ENCODE data around the gene GABARAP. TPM values are rescaled to one million over a fixed set of nuclear protein-coding genes. Genes with fewer than 3 reads are reported as not detected.

Gene GABARAP
- polyA plus RNA-seq, 1 experiment, result 984 TPM

- H3K9me3 ChIP-seq (ENCODE audit: control insufficient read depth, insufficient read depth, low read length), result no peaks in the 10 kb centered on the region; the same call in 1 of the 2 replicates
- POLR2A ChIA-PET, result interaction anchor here (1.9 to 4.2 kb wide), 5 partner anchors 12 to 75 kb away, joined by 8 to 42 read pairs (median 10); partner anchors contain the start of genes CTDNEP1, DVL2, ELP5 and GABARAP
- no peak for DNase-seq (ENCODE audit: low read depth, low spot score)
- CTCF ChIA-PET, result interaction anchor here (0.9 to 2.0 kb wide), 4 partner anchors 11 to 75 kb away, joined by 3 to 9 read pairs (median 4); no protein-coding TSS in a partner anchor
- H3K4me3 ChIP-seq (ENCODE audit: low read depth, low read length), result peak overlapping the region; percentile 86
- H3K27ac ChIP-seq (ENCODE audit: low read depth, low read length), result peak overlapping the region; percentile 11
- no peaks in the 10 kb centered on the region for H3K27me3 ChIP-seq (ENCODE audit: control insufficient read depth, insufficient read depth, low read length)
- TF ChIP-seq, protein P1, sequence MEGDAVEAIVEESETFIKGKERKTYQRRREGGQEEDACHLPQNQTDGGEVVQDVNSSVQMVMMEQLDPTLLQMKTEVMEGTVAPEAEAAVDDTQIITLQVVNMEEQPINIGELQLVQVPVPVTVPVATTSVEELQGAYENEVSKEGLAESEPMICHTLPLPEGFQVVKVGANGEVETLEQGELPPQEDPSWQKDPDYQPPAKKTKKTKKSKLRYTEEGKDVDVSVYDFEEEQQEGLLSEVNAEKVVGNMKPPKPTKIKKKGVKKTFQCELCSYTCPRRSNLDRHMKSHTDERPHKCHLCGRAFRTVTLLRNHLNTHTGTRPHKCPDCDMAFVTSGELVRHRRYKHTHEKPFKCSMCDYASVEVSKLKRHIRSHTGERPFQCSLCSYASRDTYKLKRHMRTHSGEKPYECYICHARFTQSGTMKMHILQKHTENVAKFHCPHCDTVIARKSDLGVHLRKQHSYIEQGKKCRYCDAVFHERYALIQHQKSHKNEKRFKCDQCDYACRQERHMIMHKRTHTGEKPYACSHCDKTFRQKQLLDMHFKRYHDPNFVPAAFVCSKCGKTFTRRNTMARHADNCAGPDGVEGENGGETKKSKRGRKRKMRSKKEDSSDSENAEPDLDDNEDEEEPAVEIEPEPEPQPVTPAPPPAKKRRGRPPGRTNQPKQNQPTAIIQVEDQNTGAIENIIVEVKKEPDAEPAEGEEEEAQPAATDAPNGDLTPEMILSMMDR (IDR thresholded peaks at IDR 0.05; ENCODE audit: low read depth, low read length), result no peak
Measured at GRCh38 chr17:7221278-7222092, 20.8 kb downstream of the GABARAP start.

DNA sequence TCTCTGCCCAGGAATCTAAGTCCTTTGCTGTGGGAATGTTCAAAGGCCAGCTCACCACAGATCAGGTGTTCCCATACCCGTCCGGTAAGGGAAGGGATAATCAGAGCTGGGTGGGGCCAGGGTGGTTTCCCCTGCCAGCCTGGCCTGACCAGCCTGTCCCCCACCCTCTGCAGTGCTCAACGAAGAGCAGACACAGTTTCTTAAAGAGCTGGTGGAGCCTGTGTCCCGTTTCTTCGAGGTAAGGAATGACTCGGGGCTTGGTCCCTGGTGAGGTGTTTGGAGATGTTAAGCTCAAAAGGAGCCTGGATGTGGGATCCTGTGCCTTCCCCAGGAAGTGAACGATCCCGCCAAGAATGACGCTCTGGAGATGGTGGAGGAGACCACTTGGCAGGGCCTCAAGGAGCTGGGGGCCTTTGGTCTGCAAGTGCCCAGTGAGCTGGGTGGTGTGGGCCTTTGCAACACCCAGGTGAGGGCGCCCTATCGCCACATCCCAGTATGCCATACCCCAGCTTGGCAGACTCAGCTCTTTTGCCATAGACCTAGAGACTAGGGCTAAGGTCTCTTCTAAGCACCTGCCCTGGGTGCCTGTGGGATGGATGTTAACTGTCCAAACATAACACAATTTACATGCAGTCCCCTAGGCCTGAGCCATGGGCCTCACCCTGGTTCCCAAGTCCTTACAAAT, 21.5 kb downstream of the GABARAP start:
- POLR2A ChIA-PET, result interaction anchor here (1.8 to 4.2 kb wide), 6 partner anchors 13 to 175 kb away, joined by 8 to 42 read pairs (median 10); partner anchors contain the start of genes CTDNEP1, DVL2, ELP5 and GABARAP
- TF ChIP-seq, protein P1 (IDR thresholded peaks at IDR 0.05; ENCODE audit: low read depth, low read length), result peak; percentile 35

DNA sequence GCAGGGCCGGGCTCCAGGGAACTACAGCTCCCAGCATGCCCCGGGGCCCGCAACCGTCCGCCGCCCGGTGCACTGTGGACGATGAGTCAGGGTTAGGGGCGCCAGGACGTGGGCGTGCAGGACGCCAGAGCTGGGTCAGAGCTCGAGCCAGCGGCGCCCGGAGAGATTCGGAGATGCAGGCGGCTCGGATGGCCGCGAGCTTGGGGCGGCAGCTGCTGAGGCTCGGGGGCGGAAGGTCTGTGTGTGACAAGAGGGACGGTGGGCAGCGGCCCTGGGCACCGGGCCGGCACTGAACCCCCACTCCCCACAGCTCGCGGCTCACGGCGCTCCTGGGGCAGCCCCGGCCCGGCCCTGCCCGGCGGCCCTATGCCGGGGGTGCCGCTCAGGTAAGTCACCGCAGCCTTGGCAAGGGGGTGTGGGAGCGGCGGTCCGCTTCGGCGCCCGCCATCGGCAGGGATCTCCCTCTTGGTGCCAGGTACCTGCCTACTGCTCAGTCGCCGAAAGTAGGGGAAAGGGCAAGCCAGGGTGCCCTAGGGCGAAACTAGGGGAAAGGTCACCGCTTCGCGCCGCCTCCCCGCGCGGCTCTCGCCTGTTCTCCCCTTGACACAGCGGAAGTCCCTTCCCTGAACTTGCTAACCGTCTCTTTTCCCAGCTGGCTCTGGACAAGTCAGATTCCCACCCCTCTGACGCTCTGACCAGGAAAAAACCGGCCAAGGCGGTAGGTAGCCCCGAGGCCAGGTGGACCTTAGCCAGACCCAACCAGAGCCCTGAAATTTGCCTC, 22.2 kb downstream of the GABARAP start, which contains the start of the genes ACADVL and DLG4:
TSS of gene ACADVL (plus strand) at position 127 of the 781 bp plus-strand sequence. CDS start at position 174, 47 bp downstream.
TSS of gene DLG4 (minus strand) at position 25 of the 781 bp plus-strand sequence.
- no peaks in the 10 kb centered on the region; the same call in 1 of the 2 replicates for H3K9me3 ChIP-seq (ENCODE audit: control insufficient read depth, insufficient read depth, low read length)
- CTCF ChIA-PET, result interaction anchor here (0.8 to 2.1 kb wide), 5 partner anchors 17 to 174 kb away, joined by 3 to 10 read pairs (median 5); no protein-coding TSS in a partner anchor
- POLR2A ChIA-PET, result interaction anchor here (0.5 to 4.2 kb wide), 10 partner anchors 14 to 984 kb away, joined by 3 to 42 read pairs (median 8); partner anchors contain the start of genes CTDNEP1, DVL2, ELP5 and GABARAP
- TF ChIP-seq, protein P1 (IDR thresholded peaks at IDR 0.05; ENCODE audit: low read depth, low read length), result no peak
- no peaks in the 10 kb centered on the region for H3K27me3 ChIP-seq (ENCODE audit: control insufficient read depth, insufficient read depth, low read length)
- peak within 1 kb of the TSS; percentile 86 for H3K4me3 ChIP-seq (ENCODE audit: low read depth, low read length)
- peak; percentile 74 for DNase-seq (ENCODE audit: low read depth, low spot score)
- H3K27ac ChIP-seq (ENCODE audit: low read depth, low read length), result peak within 1 kb of the TSS; percentile 87

More for the DNA sequence above, 21.5 kb downstream of the GABARAP start:
- Histone ChIP-seq H3K27ac (ENCODE audit: low read depth, low read length) (peak overlapping the region; percentile 87), H3K4me3 (ENCODE audit: low read depth, low read length) (peak overlapping the region; percentile 86), H3K27me3 (ENCODE audit: control insufficient read depth, insufficient read depth, low read length) (no peaks in the 10 kb centered on the region), H3K9me3 (ENCODE audit: control insufficient read depth, insufficient read depth, low read length) (no peaks in the 10 kb centered on the region; the same call in 1 of the 2 replicates)
- no peak for DNase-seq (ENCODE audit: low read depth, low spot score)
- CTCF ChIA-PET, result interaction anchor here (0.8 to 2.1 kb wide), 6 partner anchors 11 to 175 kb away, joined by 3 to 10 read pairs (median 4); no protein-coding TSS in a partner anchor

DNA sequence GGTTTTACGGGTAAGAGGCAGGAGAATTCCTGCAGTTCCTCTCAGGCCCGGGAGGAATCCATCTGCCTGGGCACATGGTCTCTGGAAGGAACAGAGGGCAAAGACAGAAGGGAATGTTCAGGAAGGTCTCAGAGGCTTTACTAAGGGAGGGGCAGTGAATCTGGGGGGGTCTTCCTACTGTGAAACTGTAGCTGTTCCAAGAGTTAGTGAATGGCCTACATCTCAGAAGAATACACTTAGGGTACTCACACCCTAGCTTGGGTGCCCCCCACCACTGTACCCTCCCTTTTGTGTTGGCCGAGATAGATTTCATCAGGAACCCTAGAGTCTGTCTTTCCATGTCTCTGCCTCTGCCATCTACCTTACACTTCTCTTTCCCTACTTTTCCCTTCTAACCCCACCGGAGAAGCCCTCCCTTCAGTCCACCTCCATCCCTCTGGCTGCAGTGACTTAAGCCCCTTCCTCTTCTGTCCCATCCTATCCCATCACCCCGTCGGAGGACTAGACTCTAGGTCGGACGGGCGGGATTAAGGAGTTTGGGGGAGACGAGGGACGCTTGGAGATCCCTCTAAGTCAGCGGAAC, 22.9 kb downstream of the GABARAP start:
- TF ChIP-seq, protein P1 (IDR thresholded peaks at IDR 0.05; ENCODE audit: low read depth, low read length), result no peak
- ChIA-PET CTCF (interaction anchor here (2.1 kb wide), 1 partner anchor 174 kb away, joined by 10 read pairs; no protein-coding TSS in a partner anchor), POLR2A (interaction anchor here (0.7 to 4.2 kb wide), 9 partner anchors 15 to 183 kb away, joined by 3 to 42 read pairs (median 8); partner anchors contain the start of genes CTDNEP1, DVL2, ELP5 and GABARAP)
- Histone ChIP-seq H3K9me3 (ENCODE audit: control insufficient read depth, insufficient read depth, low read length) (no peaks in the 10 kb centered on the region; the same call in 1 of the 2 replicates), H3K27me3 (ENCODE audit: control insufficient read depth, insufficient read depth, low read length) (no peaks in the 10 kb centered on the region), H3K4me3 (ENCODE audit: low read depth, low read length) (peak overlapping the region; percentile 86), H3K27ac (ENCODE audit: low read depth, low read length) (peak overlapping the region; percentile 39)
- DNase-seq (ENCODE audit: low read depth, low spot score), result no peak
